ENCODE measurements around the gene TSPAN18. TPM values are rescaled to one million over a fixed set of nuclear protein-coding genes. Genes with fewer than 3 reads are reported as not detected.

The TSPAN18 gene
- total RNA-seq, 4 donors from 2014 or later = 2.2 to 18.1 (median 3.4) TPM

DNA sequence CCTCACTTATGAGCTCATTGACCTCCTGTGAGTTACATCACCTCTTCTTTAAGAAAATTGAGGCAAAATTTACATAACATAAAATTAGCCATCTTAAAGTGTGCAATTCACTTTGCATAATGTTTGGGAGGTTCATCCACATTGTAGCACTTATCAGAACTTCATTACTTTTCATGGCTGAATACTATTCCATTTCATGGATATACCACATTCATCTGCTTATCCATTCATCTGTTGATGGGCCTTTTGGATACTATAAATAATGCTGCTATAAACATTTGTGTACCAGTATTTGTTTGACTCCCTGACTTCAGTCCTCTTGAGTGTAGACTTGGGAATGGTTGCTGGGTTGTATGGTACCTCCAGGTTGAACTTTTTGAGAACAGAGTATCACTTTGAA, 120.6 kb downstream of the TSPAN18 start:
- no peak for DNase-seq (ENCODE audit: low spot score)

DNA sequence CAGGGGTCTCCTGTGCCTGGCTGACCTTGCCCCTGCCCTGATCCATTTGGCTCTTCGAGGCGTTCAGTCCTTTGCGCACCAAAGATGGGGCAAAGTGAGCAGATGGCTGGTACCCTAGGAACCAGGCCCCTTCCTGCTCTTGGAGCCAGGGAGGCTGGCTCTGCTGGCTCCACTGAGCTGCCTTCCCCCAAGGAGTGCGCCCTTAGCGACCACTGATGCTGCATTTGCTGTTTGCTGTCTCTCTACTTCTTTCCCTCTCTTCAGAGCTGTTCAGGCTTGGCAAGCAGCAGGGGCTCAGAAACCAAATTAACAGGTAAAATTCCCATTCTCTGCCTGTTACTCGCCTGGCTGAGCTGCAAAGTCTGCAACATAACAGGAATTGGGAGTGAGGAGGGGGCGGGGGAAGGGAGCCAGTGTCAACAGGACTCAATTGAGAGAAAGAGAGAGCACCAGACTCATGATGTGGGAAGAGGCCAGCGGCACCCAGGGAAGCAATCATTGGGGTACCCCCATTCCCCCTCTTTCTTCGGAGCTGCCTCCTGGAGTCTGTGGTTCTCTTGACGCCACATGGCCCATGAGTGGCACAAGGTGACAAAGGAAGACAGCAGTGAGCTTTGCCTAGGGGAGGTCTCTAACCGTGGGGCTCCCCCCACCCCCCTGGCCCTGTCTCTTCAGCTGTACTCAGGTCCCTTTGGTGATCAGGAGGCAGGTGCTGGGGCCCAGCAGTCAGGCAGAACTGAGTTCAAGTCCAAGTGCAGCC, 121.6 kb downstream of the TSPAN18 start:
- TF ChIP-seq, protein P1, sequence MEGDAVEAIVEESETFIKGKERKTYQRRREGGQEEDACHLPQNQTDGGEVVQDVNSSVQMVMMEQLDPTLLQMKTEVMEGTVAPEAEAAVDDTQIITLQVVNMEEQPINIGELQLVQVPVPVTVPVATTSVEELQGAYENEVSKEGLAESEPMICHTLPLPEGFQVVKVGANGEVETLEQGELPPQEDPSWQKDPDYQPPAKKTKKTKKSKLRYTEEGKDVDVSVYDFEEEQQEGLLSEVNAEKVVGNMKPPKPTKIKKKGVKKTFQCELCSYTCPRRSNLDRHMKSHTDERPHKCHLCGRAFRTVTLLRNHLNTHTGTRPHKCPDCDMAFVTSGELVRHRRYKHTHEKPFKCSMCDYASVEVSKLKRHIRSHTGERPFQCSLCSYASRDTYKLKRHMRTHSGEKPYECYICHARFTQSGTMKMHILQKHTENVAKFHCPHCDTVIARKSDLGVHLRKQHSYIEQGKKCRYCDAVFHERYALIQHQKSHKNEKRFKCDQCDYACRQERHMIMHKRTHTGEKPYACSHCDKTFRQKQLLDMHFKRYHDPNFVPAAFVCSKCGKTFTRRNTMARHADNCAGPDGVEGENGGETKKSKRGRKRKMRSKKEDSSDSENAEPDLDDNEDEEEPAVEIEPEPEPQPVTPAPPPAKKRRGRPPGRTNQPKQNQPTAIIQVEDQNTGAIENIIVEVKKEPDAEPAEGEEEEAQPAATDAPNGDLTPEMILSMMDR (IDR thresholded peaks at IDR 0.05) = no peak
- DNase-seq (ENCODE audit: low spot score) = no peak
- no peak for ATAC-seq (ENCODE audit: low FRiP score)

More for the DNA sequence above, 120.6 kb downstream of the TSPAN18 start:
- ATAC-seq (ENCODE audit: low FRiP score) = no peak
- TF ChIP-seq, protein P1 (IDR thresholded peaks at IDR 0.05) = no peak

DNA sequence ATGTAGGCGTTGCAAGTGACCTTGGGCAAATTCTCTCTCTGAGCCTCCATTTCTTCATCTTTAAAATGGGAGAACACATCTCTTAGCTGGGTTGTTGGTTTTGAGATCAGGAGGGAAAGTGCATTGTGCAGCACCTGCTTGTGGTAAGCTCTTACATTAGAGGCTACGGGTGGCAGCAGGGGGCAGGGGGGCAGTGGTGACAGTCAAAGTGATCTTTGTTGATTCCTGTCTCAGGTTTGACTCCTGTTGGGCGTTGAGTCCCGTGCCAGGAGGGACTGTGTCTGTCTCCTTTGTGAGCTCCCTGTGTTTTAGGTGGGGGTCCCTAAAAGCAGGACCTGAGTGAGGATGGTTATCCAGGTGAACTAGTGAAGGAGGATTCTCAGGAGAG, 122.2 kb downstream of the TSPAN18 start:
- ATAC-seq (ENCODE audit: low FRiP score) (no peak), DNase-seq (ENCODE audit: low spot score) (no peak)
- TF ChIP-seq, protein P1 (IDR thresholded peaks at IDR 0.05) = no peak

DNA sequence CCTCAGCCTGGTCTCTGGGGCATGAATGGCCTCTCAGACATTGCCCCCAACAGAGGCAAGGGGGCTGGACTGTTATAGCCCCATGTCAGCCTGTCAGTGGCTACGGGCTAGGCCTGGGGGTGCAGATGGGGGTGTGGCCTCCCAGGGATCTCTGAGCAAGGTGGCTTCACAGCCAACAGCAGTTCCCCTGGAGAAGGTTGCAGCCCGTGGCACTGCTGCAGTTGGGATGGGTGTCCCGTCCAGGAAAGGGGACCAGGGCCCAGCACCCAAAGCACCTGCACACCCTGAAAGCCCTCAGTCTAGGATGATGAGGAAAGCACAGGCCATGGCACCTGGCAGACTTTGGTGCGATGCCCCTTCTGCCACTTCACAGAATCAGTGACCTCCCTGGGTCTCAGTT, 122.7 kb downstream of the TSPAN18 start:
- DNase-seq (ENCODE audit: low spot score) (no peak), ATAC-seq (ENCODE audit: low FRiP score) (no peak)

DNA sequence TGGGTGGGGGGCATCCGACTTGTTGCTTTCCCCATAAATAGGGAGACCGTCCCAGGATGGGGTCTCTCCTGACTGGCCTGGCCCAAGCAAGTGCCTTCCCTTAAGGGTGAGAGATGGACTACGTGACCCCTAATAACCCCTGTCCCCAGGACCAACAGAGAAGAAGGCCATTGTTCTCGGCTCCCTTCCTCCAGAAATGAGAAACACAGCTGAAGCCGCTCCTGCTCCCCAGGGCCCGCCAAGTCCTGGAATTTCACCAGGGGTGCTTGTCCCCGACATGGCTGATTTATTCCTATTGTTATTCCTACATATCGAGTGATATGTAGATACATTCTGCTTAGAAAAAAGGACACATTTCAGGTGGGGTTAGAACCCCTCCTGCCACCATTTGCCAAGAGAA, 123.2 kb downstream of the TSPAN18 start:
- no peak for ATAC-seq (ENCODE audit: low FRiP score)
- no peak for DNase-seq (ENCODE audit: low spot score)
- TF ChIP-seq, protein P1 (IDR thresholded peaks at IDR 0.05) = no peak

More for the DNA sequence above, 122.7 kb downstream of the TSPAN18 start:
- TF ChIP-seq, protein P1 (IDR thresholded peaks at IDR 0.05) = no peak

DNA sequence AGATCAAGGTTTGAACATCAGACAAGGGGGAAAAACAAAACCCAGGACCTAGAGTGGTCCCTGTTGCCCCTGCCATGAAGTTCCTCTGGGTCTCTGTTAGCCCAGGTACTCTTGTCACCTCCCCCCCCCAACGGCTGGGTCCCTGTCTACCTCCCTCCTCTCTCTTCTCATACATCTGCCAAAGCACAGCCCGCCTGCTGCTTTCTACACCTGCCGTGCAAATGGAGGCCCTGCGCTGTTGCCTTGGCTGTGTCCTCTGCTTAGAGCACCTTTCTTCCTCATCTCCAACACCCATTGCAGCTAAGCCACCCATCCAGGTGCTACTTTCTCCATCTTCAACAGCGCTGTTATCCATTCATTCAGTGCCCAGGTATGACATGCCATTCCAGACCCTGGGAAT, 124.7 kb downstream of the TSPAN18 start:
- no peak for DNase-seq (ENCODE audit: low spot score)
- ATAC-seq (ENCODE audit: low FRiP score) = no peak
- TF ChIP-seq, protein P1 (IDR thresholded peaks at IDR 0.05) = no peak

DNA sequence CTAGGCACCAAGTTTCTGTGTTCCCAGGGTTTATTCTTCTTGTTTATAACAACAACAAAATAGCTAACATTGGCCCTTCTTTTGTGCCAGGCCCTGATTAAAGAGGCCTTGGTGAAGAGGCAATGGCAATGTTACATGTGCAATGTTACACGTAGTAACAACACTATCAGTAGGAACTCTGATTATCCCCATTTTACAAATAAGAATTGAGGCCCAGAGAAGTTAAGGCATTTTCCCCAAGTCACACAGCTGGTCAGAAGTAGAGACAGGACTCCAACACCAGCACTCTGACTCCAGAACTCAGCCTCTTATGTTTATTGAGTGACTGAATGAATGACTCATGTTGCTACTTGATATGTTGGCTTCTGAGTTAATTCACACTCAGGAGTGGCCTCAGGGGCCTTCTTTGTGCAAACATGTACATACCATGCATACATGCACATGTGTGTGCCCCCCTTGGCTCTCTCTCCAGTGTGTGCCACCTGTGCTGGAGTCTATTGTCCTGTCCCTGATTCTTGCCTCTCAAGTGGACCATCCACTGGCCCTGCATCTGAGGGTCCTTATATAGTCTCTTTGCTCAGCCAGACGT, 125.5 kb downstream of the TSPAN18 start:
- TF ChIP-seq, protein P1 (IDR thresholded peaks at IDR 0.05) = no peak
- ATAC-seq (ENCODE audit: low FRiP score) (no peak), DNase-seq (ENCODE audit: low spot score) (no peak)

All from omental fat pad (tissue), 4 donors.